D721Med (cell line): ENCODE measurements around the gene XXYLT1.

Source experiments
- DNase-seq: peaks from one replicate; pipeline ENCODE4 v3.0.0; 2011; ENCODE audit warnings: low spot score; ENCODE audit not compliant: insufficient read length
- FAIRE-seq: peaks from 2 replicates; lab custom pipeline; 2011; peaks lifted over from hg19 to GRCh38; lab: Jason Lieb, UNC
- TF ChIP-seq, protein P1 (sequence below): IDR thresholded peaks from 2 replicates; pipeline ENCODE4 v1.5.1; 2012; ENCODE audit warnings: mild to moderate bottlenecking, control low read depth; ENCODE audit not compliant: insufficient read depth; ENCODE audit errors: missing control alignments

XXYLT1 gene

GRCh38 chr3:195047536-195047935 lies 223.4 kb downstream of the XXYLT1 start:
- DNase-seq: no peak

GRCh38 chr3:195046441-195046840 lies 224.5 kb downstream of the XXYLT1 start:
- no peak for DNase-seq
- TF ChIP-seq, protein P1, sequence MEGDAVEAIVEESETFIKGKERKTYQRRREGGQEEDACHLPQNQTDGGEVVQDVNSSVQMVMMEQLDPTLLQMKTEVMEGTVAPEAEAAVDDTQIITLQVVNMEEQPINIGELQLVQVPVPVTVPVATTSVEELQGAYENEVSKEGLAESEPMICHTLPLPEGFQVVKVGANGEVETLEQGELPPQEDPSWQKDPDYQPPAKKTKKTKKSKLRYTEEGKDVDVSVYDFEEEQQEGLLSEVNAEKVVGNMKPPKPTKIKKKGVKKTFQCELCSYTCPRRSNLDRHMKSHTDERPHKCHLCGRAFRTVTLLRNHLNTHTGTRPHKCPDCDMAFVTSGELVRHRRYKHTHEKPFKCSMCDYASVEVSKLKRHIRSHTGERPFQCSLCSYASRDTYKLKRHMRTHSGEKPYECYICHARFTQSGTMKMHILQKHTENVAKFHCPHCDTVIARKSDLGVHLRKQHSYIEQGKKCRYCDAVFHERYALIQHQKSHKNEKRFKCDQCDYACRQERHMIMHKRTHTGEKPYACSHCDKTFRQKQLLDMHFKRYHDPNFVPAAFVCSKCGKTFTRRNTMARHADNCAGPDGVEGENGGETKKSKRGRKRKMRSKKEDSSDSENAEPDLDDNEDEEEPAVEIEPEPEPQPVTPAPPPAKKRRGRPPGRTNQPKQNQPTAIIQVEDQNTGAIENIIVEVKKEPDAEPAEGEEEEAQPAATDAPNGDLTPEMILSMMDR: no peak
- FAIRE-seq: no peak

More at GRCh38 chr3:195047536-195047935, 223.4 kb downstream of the XXYLT1 start:
- no peak for FAIRE-seq
- TF ChIP-seq, protein P1: no peak

GRCh38 chr3:195045481-195046210 lies 225.3 kb downstream of the XXYLT1 start:
- FAIRE-seq: no peak
- TF ChIP-seq, protein P1: no peak
- DNase-seq: no peak

- TF ChIP-seq, protein P1: no peak
- DNase-seq (no peak), FAIRE-seq (no peak)
These were observed 226.5 kb downstream of the XXYLT1 start for GRCh38 chr3:195044411-195044810.

- DNase-seq (no peak), FAIRE-seq (no peak)
- TF ChIP-seq, protein P1: no peak
These were observed 227.2 kb downstream of the XXYLT1 start for GRCh38 chr3:195043607-195044339.

DNA sequence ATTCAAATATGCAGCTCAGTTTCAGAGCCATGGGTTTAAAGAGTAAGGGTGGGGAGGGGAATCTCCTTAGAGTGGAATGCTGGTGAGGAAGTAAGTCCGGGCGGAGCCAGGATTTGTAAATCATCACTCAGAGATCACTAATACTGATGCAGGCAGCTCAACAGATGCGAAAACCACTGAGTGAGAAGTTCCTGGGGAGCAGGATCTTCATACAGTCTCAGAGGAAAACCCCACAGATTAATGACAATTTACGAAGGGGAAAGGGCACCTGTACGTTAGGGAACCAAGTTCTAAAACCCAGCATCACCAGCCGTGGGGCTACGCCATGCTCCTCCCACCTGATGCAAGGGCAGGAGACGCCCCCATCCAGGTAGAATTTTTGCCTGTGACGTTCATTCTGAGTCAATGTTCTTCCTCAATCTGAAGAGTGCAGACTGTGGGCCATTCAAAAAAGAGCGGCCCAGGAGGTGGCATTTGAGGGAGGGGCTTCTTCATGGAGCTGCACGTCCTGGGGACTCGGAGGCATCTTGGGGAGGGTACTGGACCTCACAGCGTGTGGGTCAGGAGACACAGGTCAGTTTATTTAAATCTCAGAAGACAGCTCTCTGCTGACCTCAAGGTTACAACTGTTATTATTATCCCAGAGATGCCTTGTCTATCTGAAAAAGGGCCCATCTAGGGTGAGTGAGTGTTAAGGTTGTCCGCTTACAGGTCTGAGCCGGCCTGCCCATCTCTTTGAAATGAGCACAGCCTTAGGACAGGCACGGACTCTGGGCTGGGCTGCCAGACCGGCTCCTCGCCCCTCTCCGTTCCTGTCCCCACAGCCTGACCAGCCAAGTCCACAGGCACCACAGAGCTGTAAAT lies 228.0 kb downstream of the XXYLT1 start:
- FAIRE-seq: no peak

More for the DNA sequence above, 228.0 kb downstream of the XXYLT1 start:
- TF ChIP-seq, protein P1: no peak
- DNase-seq: no peak
